HG02678 (cell line): ENCODE results near the gene NCLN.
"Not testable (repeated sequence)": the region's sequence is repeated elsewhere in the genome, so short reads cannot be mapped to it uniquely, and the experiment has no call there.

Experiments used
- ATAC-seq: cut with Tn5 transposase; IDR thresholded peaks from one replicate; pipeline ENCODE4 v1.9.1; 2021; ENCODE audit warnings: mild to moderate bottlenecking, moderate library complexity; ENCODE audit not compliant: unreplicated experiment

NCLN gene

DNA sequence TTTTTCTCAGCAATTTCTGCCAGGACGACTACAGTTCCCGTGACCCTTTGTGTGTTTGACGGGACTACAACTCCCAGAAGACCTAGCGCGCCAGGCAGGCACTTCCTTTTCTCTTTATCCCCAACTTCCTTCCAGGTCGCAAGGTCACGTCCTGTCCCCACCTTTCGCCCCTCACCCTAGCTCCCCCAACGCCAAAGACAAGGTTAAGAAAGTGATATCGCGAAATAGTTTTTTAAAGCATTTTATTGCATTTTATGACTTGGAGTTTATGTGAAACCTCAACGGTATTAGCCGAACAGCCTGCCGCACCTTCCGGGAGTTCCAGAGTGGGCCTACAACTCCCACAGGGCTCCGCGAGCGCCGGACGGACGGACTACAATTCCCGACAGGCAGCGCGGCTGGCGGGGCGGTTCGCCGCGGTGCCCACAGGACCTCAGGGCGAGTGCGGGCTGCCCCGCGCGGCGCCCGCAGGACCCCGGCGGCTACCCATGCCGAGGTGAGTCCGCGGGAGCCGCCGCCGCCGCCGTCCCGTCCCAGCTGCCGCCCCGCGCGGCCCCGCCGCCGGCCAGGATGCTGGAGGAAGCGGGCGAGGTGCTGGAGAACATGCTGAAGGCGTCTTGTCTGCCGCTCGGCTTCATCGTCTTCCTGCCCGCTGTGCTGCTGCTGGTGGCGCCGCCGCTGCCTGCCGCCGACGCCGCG is at the start of gene NCLN:
Gene NCLN, plus strand, starts transcription at position 470 of the 699 bp plus-strand sequence. Its CDS starts 101 bp downstream, at position 571.
- ATAC-seq, result peak; percentile 73

DNA sequence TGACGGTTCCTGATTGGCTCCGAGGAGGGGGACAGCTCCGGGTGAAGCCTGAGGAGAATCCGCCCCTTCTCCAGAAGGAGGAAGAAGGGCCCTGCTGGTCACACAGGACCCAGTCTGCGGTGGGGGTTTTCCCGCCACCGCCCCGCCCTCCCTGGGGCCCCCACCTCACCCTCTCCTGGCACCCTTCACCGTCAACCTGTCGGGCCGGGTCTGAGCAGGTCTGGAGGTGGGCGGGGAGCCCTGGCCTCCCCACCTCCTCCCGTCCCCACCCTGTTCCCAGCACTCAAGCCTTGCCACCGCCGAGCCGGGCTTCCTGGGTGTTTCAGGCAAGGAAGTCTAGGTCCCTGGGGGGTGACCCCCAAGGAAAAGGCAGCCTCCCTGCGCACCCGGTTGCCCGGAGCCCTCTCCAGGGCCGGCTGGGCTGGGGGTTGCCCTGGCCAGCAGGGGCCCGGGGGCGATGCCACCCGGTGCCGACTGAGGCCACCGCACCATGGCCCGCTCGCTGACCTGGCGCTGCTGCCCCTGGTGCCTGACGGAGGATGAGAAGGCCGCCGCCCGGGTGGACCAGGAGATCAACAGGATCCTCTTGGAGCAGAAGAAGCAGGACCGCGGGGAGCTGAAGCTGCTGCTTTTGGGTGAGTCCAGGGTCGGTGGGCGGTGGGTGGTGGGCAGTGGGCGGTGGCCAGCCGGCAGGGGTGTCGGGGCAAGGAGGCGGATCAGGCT is 49.6 kb upstream of the NCLN start, which contains the start of gene GNA15:
Gene GNA15, plus strand, starts transcription at position 73 of the 723 bp plus-strand sequence. Its CDS starts 418 bp downstream, at position 491.
- ATAC-seq, result peak; percentile 40

DNA sequence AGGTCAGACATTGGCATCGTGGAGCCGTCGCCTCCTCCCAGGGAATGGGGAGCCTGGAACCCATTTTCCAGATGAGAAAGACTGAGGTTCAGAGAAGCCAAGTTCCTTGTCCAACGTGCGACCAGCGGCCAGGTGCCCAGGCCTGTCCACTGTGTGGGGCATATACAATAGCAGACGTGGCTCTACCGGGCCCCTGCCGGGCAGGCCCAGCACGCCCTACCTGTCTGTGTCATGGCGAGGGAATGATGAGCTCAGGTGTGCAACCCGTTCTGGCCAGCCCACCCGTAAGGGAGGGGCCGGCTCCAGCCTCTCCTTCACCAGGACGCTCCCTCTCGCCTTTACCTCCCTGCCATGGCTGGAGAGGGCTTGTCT is 49.1 kb upstream of the NCLN start:
- no peak for ATAC-seq

DNA sequence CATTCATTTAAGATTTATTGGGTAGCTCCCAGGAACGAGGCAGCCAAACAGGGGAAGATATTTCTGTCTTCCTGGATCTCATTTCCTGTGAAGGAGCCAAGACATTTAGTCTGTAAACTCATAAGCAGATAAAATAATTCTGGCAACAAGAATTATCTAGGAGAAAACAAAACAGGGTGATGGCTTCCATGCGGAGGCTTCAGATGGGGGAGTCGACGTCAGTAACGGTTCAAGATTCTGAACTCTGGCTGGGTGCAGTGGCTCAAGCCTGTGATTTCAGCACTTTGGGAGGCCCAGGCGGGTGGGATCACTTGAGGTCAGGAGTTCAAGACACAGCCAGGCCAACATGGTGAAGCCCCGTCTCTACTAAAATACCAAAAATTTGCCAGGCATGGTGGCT is 48.6 kb upstream of the NCLN start:
- ATAC-seq, result no peak

- ATAC-seq, result no peak
These were observed 47.5 kb upstream of the NCLN start for GRCh38 chr19:3138268-3138667.

GRCh38 chr19:3140667-3141038 is 45.1 kb upstream of the NCLN start:
- ATAC-seq, result no peak

GRCh38 chr19:3142292-3142670 is 43.4 kb upstream of the NCLN start:
- ATAC-seq, result no peak

- no peak for ATAC-seq
These were observed 42.9 kb upstream of the NCLN start for GRCh38 chr19:3142781-3143337.

DNA sequence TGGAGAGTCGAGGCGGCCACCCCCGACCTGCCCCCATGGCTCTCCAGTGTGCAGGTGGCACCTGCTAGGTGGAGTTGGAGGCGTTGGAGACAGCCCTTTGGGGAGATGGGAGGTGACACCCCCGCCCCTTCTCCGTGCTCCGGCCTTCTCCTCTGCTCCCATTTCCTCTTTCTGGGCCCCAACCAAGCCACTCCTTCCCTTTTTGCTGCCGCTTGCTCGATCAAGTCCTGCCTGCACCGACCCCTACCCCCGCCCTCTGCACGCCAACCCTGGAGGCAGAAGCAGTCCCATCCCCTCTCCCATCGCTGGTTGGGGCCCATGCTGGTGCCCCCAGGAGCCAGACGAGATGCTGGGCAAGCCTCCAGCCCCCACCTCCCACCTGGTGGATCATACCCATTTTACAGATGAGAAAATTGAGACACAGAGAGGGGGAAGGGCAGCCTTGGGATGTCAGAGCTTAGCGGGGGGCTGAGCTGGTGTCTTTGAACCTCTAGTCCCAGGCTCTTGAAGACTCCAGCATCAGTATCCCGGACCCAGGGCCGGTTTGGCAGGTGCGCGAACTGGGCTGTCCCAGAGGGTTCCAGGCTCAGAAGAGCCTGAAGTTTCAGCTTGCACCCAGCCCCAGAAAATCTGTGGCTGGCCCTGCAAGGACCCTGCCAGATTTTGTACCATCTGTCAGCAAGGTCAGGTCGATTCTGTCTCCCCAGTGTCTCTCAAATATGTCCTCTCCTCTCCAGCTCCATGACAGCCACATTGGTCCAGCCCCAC is 39.6 kb upstream of the NCLN start:
- ATAC-seq, result no peak

DNA sequence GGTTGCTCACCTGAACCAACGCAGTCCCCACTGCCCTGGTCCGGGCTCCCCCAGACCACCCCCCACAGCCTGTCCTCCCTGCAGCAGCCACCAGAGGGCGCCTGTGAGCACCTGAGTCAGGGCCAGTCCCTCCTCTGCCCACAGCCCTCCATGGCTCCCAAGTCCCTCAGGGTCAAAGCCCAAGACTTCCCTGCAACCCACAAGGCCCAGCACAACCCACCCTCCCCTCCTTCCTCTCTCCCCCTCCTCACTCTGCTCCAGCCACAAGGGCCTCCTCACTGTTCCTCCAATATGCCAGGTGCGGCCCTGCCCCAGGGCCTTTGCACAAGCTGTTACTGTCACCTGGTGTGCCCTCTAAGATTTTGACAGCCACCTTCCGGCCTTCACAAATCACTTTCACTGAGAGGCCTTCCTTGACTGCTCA is 39.0 kb upstream of the NCLN start:
- ATAC-seq, result no peak

- ATAC-seq, result no peak
These were observed 37.2 kb upstream of the NCLN start for GRCh38 chr19:3148503-3148902.

DNA sequence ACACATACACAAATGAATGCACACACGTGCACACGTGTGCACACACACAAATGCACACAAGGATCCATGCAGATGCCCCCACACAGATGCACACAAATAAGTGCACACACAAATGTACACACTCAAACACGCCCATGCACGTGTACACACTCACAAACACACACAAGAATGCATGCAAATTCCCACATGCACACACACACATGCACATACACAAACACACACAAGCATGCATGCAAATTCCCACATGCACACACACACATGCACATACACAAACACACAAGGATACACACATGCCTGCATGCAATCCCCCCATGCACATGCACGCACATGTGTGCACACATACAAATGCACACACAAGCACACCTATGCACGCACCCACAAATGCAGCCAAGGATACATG is 36.6 kb upstream of the NCLN start:
- no peak for ATAC-seq

- no peak for ATAC-seq
These were observed 35.9 kb upstream of the NCLN start for GRCh38 chr19:3149526-3150505.

GRCh38 chr19:3150739-3151329 is 34.9 kb upstream of the NCLN start:
- ATAC-seq, result no peak

DNA sequence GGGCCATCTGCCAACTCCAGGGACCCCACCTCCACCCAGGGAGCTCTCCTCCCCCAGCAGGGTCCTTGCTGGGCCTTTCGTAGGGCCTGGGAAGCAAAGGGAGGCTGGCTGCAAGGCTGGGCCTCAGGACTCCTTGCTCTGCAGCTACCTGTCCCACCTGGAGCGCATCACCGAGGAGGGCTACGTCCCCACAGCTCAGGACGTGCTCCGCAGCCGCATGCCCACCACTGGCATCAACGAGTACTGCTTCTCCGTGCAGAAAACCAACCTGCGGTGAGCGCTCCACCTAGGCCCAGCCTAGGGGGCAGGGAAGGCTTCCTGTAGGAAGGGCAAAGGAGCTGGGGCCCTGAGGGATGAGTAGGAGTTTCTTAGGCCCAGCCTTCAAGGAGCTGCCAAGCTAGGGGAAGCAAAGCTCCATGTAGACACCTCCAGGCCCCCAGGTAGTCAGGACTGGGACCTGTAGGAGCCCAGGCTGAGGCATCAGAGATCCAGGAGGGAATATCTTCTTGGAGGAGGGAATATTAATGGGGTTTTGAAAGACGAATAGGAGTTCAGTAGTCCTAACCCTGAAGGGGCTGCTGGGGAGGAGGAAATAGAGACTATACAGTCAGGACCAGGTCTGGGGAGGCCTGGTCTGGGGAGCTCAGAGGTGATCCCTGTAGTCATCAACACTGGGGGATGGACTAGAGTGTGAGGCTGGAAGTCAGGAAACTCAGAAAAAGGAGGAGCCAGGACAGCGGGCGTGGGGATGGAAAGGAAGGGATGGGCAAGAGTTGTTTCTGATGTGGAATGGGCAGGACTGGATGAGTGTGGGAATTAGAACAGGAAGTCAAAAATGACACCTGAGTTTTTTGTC is 33.9 kb upstream of the NCLN start:
- no peak for ATAC-seq

- no peak for ATAC-seq
These were observed 33.3 kb upstream of the NCLN start for GRCh38 chr19:3152419-3152780.

GRCh38 chr19:3153286-3154230 is 32.2 kb upstream of the NCLN start:
- ATAC-seq, result no peak

- not testable (repeated sequence) for ATAC-seq
These were observed 31.3 kb upstream of the NCLN start for GRCh38 chr19:3154447-3154846.
